ENCODE data around the gene TGM5.

- TF ChIP-seq POU2F2 (IDR thresholded peaks at IDR 0.05; ENCODE audit: low read depth, low read length): no peak
- TF ChIP-seq TAF1 (IDR thresholded peaks at IDR 0.05; ENCODE audit: low read depth, low read length): no peak
- TF ChIP-seq POLR2A (IDR thresholded peaks at IDR 0.05; ENCODE audit: low read depth, low read length): no peak
- TF ChIP-seq POLR2AphosphoS5 (IDR thresholded peaks at IDR 0.05; ENCODE audit: low read depth, low read length): no peak
Observed at GRCh38 chr15:43210807-43211206, 55.9 kb downstream of the TGM5 start.

Data from GM12891 (cell line).